NCI-H2081 (cell line): ENCODE measurements around the gene IL1RAP.

ENCODE experiments used
- DNase-seq, 2 experiments: peaks; one replicate each; lab custom pipeline; 2025; lab: John Stamatoyannopoulos, UW

The IL1RAP gene

DNA sequence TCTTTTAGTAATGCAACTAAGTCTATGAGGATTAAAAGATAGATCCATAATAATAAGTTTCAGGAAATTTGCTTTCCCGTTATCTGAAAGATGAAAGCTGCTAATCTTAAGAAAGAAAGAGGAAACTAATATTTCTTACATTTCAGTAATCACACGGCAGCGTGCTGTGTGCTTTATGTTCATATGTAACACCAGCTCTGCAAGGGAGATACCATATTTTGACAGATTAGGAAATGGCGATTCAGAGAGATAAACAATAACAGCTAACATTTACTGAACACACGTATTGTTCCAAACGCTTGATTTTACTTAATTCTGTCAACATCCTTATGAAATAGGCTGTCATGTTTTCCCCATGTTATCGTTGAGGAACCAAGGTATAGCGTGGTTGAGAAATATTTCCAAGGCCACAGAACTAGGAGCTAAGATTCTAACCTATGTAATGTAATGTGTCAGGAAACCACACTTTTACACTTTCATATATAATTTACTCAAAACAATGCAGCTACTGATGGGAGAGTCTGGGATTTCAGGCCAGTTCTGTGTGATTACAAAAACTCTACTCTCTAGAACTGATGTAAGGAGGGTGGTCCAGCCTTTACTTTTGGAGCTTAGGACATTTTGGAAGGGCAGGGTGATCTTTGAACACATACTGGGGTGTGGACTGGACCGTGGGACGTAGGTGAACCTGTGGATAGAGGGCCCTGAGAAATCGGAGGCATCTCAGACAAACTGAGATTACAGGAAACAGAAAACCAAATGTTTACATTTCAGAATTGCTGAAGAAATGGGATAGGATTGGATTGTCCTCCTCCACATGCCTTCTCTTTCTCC lies 100.6 kb downstream of the IL1RAP start:
- DNase-seq, result no peak

DNA sequence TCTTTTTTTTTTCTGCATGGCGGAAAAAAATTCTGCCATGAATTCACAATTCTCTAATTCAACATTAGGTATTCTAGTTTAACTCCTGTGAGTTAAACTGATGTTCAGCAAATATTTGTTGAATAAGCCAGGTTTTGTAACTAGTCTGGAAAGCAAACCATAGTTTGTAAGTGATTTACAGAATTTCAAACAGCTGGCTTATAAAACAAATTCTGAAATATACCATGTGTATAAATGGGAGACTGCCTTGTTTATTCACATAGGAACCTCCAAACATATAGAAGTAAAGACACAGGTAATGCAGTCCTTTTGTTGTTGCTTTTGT lies 101.1 kb downstream of the IL1RAP start:
- no peak for DNase-seq

DNA sequence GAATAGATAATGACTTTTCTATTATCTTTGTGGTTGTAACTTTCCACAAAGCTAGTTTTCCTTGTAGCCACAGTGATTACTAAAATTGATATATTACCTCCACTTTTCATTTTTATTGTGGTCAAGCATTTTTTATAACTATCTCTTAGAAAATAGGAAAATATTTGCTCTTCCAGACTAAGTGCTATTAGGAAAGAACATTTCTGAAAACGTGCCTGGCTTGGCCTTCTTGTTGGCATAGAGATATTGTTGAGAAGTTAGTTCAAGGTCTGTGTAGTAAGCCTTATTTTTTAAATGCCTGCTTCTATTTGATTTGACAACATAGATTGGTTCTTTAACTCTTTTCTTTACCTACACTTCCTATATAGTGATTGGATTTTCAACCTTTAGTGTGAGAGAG lies 101.7 kb downstream of the IL1RAP start:
- no peak for DNase-seq

DNA sequence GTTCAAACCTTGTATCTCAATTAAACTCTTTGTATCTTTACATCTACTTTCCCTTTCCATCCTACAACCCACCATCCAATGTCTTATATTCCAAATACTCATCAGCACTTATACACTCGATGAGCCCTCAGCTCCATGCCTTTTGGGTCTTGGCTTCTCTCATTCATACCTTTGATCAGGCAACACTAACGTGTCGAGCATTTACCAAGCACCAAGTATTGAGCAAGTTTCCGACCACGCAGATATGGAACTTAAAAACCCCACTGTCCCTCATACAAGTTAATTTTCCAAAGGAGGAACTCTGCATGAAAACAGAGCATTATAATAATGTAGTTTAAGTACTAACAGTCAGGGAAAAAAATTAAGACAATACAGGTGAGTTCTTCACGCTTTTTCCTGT lies 102.8 kb downstream of the IL1RAP start:
- no peak for DNase-seq

DNA sequence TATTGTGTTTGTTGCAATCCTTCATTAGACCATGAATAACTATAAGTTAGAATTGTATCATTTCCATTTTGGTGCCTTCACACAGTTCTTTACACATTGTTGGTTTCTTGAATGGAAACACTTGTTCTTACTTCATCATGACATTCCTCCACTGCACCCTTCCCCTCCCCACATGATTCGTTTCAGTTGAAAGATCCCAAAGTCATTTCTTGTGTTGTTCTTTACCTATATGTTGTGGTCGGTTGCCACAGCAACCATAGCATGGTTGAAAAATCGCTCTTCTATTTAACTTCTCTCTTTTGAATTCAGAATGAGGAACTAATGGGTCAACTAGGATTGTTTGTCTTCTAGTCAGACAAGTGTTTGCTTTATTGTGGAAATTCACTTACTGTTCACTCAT lies 103.3 kb downstream of the IL1RAP start:
- no peak for DNase-seq

DNA sequence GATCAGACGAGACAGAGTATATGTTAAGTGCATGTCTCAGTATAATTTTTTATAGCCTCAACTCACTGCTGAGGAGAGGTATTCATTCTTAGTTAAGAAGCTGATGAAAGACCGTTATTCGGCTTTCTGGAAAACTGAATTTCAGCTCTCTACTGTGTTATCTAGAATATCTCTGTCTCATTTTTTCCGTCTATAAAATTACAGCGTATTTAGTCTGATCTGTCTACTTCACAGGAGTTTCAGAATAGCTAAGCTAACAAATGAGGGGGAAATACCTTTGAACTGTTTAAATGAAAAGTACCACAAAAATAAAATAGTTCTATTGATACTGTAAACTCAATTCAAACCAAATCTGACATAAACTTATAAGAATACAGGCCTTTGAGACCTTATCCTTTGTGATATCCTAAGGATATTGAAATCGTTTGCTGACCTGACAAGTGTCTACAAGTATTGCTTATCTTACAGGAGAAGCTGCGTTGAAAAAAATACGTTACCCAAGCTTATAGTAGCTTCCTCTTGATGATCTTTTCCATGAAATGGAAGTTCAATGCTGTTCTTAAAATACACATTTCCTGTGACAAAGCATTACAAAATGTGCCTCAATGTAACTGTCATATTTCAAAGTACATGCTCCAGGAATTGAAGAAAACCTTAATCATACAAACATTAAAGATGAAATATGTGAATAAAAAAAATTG lies 104.6 kb downstream of the IL1RAP start:
- DNase-seq, result no peak

DNA sequence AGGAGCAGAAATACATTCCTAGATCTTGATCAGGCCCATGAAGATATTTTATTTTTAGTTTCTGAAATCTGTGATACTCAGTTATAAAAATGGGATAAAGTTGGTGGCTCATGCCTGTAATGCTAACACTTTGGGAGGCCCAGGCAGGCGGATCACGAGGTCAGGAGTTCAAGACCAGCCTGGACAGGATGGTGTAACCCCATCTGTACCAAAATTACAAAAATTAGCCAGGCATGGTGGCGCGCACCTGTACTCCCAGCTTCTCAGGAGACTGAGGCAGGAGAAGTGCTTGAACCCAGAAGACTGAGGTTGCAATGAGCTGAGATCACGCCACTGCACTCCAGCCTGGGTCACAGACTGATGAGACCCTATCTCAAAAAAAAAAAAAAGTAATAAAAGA lies 105.5 kb downstream of the IL1RAP start:
- no peak for DNase-seq

DNA sequence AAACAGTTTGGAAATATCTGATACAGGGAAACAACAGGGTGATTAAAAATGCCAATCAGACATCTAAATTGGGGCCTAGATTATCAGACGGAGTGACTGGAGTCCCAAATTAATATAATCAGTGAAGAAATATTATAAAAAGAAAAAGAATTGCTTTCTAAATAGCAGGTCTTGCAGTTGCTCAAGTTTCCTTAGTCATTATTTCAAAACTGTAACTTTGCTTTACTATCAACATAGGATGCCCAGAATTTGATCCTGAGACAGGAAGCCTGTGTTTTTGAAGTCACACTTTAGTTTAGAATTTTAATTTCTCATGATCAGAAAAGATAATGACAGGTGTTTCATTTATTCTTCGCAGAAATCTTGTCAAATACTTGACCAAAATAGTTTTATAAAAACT lies 105.9 kb downstream of the IL1RAP start:
- no peak for DNase-seq

DNA sequence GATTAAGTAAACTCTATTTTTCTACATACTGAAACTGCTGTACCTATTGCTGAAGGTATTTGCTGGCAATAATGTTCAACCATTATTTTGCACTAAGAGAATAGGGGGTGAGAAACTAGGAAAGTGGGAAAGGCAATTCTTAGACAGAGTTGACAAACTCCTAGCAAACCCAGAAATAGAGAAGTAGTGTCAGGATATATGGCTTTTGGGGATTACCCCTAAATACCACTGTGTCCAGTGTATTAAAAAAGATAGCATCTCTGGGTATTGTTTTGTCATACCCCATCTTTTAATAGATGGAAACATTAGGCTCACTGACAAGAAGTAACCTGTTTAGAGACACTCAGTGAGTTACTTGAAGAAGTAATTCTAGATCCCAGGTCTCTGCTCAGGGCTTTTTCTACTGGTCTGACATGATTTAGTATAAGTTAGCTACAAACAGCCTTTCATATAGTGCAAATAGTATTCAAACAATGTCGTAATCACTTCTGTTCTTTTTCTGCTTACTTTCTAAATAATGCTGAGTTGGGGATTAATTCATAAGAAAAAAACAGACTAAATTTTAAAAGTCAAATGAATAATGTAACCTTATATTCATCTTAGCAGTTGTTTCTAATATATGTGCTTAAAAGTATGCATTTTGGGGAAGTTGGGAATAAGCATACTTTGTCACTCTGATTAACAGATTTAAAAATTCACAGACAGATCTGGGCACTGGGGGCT lies 107.2 kb downstream of the IL1RAP start:
- DNase-seq, result no peak

DNA sequence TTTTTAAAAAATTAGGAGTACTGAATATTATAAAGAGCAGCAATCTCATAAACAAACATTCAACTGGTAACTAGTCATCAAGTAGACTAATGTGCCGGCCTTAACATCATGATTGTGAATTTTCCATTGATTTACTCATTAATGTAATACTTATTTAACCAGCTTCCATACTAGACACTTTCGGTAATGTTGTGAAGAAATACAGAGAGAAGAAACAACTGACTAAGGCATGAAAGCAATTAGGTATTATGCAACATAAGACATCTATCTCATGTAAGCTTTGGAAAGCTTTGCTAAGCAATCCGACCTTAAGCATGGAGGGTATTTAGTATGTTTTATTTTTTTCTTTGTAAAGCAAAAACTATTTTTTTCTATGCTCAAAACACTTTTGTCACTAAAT lies 108.0 kb downstream of the IL1RAP start:
- DNase-seq, result no peak

DNA sequence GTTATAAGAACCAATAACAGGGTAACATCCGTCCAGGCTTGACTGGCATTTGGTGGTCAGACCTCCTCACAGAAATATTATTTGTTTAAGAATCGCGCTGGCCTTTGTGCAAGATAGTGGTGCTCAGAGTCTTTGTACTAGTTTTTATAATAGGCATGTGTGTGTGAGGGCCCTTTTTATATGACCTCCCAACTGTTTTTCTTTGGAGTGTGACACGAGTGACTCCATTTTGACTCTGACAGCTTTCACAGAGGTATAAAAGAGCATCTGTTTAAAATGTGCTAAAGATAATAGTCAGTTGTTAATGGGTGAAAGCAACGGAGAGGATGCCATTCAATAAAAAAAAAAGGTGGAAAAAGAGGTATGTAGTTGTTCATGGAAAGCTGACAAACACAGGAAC lies 110.4 kb downstream of the IL1RAP start:
- no peak for DNase-seq

DNA sequence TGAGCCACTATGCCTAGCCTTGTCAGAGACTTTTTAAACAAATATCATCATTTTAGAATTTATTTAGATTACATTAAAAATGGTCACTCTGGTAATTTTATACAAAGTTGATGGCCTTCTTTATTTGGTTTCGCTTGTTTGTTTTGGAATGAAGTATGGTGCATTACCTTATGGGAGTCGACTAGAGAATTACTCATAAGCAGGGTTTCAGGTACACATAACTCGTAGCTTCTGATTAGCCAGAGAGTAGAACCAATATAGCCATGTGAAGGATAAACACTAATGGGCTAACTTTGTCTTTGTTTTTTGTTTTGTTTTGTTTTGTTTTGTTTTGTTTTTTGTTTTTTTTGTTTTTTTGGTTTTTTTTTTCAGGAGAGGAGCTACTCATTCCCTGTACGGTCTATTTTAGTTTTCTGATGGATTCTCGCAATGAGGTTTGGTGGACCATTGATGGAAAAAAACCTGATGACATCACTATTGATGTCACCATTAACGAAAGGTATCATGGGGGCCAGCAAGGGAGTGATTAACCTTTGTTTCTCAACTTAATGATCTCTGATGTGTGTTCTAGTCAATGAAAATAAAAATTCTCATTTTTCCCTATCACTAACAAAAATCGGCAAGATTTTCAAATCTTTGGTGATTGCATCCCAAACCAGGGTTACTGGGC lies 113.2 kb downstream of the IL1RAP start:
- DNase-seq, result no peak

DNA sequence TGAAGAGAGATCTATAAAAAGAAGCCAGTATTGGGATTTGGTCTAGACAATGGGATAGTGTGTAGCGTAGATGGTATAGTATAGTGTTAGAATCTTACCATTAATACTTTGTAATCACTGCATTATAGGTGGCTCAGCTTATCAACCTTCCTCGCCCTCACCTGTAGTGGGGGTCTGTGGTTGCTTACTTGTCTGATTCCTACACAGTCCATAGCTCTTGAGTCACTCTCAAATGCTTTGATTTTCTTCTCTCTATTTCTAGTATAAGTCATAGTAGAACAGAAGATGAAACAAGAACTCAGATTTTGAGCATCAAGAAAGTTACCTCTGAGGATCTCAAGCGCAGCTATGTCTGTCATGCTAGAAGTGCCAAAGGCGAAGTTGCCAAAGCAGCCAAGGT lies 115.2 kb downstream of the IL1RAP start:
- DNase-seq, result no peak

DNA sequence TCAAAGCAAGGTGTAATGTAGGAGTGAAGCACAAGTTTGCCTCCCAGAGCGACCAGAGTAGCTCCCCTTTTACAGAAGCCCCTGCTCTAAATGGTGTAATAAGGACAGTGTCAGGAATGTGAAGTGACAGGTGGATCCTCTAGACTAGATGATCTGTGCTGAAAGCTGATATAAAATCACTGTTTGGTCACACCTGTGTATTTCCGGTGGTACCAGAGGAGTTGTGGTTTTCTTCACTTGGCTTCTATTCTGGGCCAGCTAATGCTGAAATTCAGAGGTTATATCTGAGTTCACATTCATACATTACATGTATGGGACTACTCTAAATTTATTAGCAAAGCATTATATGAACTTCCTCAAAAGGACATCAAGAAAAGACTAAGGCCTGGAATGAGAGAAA lies 117.4 kb downstream of the IL1RAP start:
- DNase-seq, result no peak

DNA sequence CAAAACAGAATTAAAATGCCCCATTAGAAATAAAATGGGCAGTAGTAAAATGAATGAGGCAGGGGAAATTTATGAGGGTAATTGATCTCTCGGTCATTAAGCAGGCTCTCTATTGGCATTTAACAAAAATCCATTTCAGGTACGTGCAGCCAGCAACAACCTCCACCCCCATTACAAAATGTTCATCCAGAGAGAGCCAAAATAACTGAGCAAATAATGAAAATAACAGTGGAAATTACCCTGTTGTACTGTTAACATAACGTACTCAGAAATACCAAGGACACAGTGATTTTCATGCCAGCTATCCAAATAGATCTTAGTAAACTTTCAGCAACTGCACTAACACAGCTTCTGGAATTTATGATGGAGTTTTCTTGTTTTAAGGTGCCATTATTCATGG lies 127.7 kb downstream of the IL1RAP start:
- no peak for DNase-seq

DNA sequence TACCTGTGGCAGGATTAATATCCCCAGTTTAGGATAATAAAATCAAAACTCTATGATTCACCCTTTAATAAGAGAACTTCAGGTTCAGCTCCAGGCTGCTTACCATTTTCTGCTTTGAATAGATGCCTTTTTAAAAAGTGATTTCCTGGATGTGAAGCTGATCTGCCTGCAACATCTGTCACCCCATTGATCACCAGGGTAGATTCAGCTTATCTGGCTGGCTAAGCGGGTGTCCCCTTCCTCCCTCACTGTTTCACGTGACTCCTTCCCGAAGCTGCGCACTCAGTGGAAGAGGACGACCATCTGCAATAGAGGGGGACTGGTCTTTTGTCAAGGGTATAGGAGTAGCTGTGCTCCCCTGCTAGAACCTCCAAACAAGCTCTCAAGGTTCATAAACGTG lies 128.1 kb downstream of the IL1RAP start:
- no peak for DNase-seq

DNA sequence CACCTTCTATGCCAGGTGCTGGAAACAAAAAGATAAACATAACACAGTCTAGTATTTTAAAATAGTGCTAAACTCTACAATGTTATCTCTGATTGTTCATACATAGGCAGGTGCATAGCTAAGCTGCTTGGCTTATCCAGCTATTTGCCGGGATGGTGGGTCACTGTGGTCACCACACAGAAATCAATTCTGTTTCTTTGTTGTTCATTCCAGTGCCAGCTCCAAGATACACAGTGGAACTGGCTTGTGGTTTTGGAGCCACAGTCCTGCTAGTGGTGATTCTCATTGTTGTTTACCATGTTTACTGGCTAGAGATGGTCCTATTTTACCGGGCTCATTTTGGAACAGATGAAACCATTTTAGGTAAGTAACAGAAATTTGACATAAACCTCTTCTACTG lies 130.2 kb downstream of the IL1RAP start:
- no peak for DNase-seq

DNA sequence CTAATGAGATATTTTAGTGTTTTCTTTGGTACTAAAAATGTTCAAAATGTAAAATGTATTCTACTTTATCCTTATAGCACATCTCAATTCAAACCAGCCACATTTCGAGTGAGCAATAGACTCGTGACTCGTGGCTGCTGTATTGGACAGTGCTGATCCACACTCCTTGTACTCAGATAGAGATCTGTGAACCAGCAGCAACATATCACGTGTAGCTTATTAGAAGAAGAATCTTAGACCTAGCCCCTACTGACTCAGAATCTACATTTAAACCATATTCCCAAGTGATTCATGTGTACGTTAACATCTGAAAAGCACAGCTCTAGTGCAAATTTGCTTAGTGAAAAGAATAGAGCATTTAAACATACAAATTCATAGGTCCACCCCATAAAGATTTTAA lies 130.9 kb downstream of the IL1RAP start:
- DNase-seq, result no peak

DNA sequence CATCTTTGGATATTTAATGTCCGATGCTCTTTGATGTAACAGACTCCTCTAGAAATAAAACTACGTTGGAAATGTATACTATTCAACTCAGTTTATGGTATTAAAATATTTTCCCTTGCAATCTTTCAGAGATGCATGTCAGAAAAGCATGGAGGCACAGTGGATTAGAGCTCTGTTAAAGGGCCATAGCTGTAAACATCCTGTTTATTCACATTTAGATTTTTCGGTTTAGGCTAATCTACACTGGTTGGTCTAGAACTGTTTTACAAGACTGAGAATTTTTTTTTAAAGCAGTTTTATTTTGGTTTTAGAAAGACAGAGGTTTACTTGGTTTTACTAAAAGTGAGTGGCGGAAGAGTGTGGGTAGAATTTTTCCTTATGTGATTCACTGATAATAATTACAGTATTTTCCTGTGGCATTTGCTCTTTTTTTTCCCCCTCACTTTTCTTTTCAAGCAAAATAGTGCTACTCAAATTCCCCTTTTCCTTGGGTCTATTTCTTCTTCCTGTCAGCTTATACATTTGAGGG lies 132.1 kb downstream of the IL1RAP start:
- no peak for DNase-seq

DNA sequence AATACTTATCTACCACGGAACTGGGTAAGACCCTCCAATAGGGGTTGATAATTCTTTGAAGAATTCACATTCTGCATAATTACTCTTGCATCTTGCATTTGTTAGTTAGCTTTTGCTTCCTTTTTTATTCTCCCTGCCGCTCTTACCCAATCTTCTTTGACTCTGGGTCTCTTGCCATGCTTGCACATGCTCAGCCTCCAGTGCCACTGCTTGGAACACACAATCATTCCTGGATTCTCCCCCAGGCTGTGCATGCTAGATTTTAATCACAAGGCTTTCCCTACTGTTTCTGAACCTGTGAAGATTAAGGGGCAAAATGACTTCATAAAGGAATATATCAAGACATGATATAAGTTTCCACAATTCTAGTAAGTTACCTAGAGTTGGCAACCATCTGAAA lies 133.1 kb downstream of the IL1RAP start:
- no peak for DNase-seq

DNA sequence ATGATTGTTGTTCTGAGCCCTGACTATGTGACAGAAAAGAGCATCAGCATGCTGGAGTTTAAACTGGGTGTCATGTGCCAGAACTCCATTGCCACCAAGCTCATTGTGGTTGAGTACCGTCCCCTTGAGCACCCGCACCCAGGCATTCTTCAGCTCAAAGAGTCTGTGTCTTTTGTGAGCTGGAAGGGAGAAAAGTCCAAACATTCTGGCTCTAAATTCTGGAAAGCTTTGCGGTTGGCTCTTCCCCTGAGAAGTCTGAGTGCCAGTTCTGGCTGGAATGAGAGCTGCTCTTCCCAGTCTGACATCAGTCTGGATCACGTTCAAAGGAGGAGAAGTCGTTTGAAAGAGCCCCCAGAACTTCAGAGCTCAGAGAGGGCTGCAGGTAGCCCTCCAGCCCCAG lies 142.0 kb downstream of the IL1RAP start:
- no peak for DNase-seq

DNA sequence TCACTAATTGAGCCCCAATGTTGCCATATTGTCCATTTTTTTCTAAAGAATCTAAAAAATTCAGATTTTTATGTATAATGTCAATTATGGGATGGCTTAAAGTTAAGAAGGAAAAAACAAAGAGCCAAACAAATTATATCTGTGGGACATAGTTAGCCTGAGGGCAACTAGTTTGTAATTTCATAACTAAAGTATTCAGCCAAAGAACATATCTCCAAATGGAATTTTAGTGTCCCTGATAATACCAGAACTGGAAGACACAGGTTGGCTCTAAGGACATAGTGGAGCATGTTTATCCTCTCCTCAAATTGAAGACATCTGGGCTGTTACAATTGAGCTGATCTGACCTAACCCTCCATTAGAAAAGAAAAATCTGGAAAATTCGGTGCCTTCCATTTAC lies 144.2 kb downstream of the IL1RAP start:
- no peak for DNase-seq
